GM19468 (cell line): Measurements from ENCODE around the gene GDAP2.
"Not testable (repeated sequence)": the region's sequence is repeated elsewhere in the genome, so short reads cannot be mapped to it uniquely, and the experiment has no call there.

Experiments used
- ATAC-seq: cut with Tn5 transposase; IDR thresholded peaks from one replicate; pipeline ENCODE4 v1.9.1; 2021; ENCODE audit warnings: mild to moderate bottlenecking, moderate library complexity, moderate number of reproducible peaks; ENCODE audit not compliant: unreplicated experiment; ENCODE audit errors: extremely low read depth

The GDAP2 gene, protein sequence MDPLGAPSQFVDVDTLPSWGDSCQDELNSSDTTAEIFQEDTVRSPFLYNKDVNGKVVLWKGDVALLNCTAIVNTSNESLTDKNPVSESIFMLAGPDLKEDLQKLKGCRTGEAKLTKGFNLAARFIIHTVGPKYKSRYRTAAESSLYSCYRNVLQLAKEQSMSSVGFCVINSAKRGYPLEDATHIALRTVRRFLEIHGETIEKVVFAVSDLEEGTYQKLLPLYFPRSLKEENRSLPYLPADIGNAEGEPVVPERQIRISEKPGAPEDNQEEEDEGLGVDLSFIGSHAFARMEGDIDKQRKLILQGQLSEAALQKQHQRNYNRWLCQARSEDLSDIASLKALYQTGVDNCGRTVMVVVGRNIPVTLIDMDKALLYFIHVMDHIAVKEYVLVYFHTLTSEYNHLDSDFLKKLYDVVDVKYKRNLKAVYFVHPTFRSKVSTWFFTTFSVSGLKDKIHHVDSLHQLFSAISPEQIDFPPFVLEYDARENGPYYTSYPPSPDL

DNA sequence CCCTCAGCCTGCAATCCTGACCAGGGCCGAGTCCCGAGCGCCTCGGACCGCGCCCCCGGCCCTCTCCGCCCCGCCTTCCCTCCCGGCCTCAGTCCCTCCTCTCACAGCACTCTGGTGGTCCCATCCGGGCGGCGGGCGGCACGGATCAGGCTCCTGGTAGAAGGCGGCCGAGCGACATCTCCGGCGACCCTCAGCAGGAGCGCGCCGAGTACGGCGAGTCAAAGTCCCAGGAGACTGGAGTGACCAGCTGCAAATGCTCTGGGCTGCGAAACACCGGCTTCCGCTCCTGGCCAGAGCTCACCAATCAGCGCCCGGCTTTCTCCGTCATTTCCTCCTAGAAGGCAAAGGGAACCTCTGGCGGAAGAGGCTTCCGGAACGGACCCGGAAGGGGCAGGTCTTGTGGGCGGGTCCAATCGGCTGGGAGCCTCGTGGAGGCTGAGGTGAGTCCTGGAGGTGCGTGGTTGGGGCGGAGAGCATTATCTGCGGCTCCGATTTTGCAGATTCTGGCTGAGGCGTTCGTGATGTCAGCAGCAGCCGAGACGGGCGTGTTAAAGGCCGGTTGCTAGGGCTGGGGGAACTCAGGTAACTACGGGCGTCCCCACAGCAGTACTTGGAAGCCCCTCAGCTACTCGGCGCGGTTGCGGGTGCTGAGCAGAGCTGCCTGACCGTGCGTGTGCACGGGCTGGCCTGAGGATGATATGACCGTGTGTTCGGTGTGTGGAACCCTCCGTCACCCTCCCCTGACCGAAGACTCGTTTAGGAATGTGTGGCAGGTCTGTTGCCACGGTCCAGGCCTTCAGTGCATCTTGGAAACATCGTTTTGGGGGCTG lies at the start of gene GDAP2, which contains the start of gene WDR3:
Gene GDAP2, minus strand, starts transcription at position 279 of the 830 bp plus-strand sequence. CDS start 9,264 bp downstream, outside the sequence.
Gene WDR3, plus strand, starts transcription at position 397 of the 830 bp plus-strand sequence. CDS start 3,581 bp downstream, outside the sequence.
- peak; percentile 88 for ATAC-seq

GRCh38 chr1:117976381-117976780 lies 47.0 kb upstream of the GDAP2 start:
- no peak for ATAC-seq

GRCh38 chr1:117971777-117972176 lies 42.4 kb upstream of the GDAP2 start:
- no peak for ATAC-seq

GRCh38 chr1:117970252-117970651 lies 40.8 kb upstream of the GDAP2 start:
- ATAC-seq = no peak

DNA sequence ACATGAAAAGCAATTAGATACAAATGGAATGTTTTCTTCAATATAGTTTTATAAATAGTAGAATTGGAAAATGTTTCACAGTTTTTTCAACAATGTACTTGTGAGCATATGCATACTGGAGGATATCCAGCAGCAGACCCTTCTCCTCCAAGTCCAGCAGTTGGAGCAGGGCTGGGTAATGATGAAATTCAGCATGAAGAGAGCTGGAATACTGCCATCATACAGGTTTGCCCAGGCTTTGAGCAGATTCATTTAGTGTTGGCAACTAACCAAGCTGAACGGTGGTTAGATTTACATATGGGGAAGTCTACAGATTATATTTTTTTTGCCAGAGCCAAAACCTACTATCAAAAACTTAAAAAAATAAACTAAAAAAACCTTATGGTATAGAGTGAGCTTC lies 38.5 kb upstream of the GDAP2 start:
- no peak for ATAC-seq

GRCh38 chr1:117967477-117967876 lies 38.1 kb upstream of the GDAP2 start:
- no peak for ATAC-seq

DNA sequence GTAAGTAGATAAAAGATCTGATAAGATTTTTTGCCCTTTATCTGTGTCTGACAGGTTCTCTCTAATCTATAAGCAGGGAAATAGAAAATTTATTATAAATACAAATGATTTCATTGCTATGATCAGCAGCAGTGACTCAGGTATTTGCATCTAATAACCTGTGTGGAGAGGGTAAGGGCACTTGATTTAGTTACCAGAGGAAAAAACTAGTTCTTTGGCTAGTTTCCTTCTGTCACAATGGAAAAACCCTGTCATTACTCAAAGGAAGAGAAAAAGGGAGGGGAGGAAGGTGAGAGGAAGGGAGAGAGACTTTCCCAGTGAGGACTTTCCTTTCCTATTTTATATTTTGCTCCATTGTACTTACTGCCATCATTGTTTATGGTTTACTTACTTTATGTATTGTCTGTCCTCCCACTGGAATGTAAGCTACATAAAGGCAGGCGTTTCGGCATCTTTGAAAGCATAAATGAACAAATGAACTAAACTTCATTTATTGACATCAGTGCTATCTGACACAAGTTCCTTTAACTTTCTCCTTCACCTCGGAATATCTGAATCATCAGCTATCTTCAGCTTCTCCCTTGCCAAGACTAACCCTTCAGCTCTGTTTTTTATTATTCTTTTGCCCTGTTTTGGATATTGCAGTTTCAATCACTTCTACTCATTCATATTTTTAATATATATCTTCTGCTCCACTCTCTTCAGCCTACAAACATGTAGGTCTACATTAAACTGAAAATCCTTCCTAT lies 35.0 kb upstream of the GDAP2 start:
- ATAC-seq = no peak

DNA sequence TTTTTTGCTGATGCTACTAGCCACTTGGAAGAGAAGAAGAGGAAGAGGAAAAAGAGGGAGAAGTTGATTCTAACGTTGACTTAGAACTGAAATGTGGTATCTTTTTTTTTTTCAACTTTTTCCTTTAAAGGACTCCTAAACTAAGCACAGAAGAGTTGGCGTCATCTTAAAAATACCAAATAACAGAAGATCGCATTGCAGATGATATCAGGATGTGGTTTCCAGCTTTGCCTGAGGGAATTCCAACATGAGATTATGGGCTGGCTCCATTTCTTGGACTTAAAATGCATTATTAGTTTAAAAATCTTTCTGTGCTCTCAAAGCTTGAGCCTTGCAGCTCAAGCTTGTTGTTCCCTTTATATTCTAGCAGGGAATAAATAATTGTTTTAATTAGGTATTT lies 29.9 kb upstream of the GDAP2 start:
- no peak for ATAC-seq

GRCh38 chr1:117952386-117952785 lies 23.0 kb upstream of the GDAP2 start:
- ATAC-seq = no peak

DNA sequence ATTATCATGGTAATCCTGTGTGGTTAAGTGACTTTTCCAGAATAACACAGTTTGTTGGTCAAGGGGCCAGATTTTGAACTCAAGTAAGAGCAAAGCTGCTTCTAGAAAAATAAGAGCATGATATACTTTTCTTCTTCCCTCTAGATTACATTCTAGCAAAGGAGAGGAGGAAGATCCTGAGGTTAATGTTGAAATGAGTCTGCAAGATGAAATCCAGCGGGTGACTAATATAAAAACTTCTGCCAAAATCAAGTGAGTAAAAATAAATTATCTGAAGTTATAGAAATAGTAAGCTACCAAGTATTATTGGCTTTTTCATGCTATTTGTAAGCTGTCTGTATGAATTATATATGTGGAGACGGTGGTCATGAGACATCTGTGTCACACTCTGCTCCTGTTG lies 12.9 kb upstream of the GDAP2 start:
- ATAC-seq = no peak

GRCh38 chr1:117933769-117934168 lies 4.3 kb upstream of the GDAP2 start:
- no peak for ATAC-seq

- no peak for ATAC-seq
These were observed 3.2 kb upstream of the GDAP2 start for GRCh38 chr1:117932576-117932975.

- ATAC-seq = no peak
These were observed 1.1 kb upstream of the GDAP2 start for GRCh38 chr1:117930484-117930883.

DNA sequence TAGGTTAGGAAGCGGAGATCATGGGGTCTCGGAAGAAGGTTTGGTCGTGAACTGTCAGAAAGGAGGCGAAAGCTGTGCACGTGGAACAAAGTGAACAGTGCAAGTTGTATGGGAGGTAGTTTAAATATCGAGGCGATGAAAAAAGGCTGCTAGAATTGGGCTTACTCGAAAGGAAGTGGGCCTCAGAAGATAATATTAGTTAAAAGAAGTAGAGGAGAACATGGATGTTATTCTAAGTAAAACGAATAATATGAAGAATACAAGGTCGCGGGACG lies 689 bp upstream of the GDAP2 start:
- ATAC-seq = no peak

- peak; percentile 8 for ATAC-seq
These were observed 509 bp downstream of the GDAP2 start for GRCh38 chr1:117928881-117929342.

GRCh38 chr1:117925981-117926380 lies 3.4 kb downstream of the GDAP2 start:
- no peak for ATAC-seq

- not testable (repeated sequence) for ATAC-seq
These were observed 6.7 kb downstream of the GDAP2 start for GRCh38 chr1:117922717-117923116.

- ATAC-seq = no peak
These were observed 7.4 kb downstream of the GDAP2 start for GRCh38 chr1:117921991-117922390.

DNA sequence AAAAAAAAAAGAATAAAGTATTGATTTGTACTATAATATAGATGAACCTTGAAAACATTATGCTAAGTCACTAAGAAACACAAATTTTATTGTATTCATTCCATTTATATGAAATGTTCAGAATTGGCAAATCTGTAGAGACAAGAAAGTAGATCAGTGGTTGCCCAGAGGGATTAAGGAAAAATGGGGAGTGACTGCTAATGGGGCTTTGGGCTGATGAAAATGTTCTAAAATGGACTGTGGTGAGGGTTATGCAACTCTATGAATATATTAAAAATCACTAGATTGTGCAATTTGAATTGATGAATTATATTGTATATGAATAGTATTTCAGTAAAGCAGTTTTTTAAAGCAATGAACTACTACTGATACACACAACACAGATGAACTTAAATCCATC lies 10.0 kb downstream of the GDAP2 start:
- ATAC-seq = no peak

DNA sequence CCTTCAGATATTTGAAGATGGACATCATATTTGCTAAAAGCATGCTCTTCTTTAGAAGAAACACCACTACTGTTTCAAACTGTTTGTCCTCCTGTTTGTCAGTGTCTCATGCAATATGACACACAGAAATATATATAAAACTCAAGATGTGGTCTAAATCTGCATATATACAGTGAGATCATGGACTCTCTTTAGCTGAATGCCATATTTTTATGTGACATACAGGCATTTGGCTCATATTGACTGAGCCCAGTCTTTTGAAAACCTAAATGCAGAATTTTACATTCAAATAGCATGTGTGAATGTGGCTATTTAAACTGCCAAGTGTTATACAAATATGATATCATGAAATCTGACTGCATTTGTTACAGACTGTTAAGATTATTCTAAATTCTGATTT lies 18.4 kb downstream of the GDAP2 start:
- no peak for ATAC-seq
